GM12873 (cell line): ENCODE data around the gene AP3S2.

Source experiments
- CTCF ChIP-seq: IDR thresholded peaks from 2 replicates; pipeline ENCODE4 v1.5.1; 2012; ENCODE audit warnings: low read depth, mild to moderate bottlenecking, moderate library complexity, low read length, control low read depth; ENCODE audit not compliant: insufficient read depth; ENCODE audit errors: missing control alignments

The AP3S2 gene

GRCh38 chr15:89826671-89827655, 66.8 kb downstream of the AP3S2 start:
- no peak for TF ChIP-seq CTCF

DNA sequence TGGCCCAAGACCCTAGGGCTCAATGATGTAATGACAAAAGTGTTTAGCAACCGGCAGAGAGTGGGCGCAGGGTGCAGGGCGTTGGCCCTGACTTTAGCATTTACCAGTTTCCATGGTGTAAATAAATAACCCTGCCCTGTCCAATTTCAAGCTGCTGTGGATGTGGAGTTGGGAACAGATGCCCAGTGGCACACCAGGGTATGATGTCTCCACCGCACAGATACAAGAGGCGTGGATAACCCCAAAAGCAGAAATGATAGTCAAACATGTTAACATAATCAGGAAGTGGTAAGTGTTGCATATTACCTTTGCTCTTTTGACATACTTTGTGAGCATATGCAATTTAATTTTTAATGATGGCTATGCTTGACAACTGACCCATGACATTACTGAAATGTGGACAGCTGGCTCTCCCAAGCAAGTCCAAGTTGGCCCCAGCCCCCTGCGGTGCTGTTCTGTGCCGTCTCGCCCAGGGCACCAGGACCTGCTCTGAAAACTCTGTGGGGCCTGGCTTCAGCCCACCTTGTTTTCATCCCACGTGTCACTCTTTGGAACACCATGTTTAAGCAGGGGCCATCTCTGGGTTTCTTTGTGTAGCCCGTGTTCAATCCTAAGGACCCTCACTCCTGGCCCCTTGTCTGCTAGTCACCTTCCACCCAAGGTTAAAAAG, 68.4 kb downstream of the AP3S2 start:
- no peak for TF ChIP-seq CTCF

DNA sequence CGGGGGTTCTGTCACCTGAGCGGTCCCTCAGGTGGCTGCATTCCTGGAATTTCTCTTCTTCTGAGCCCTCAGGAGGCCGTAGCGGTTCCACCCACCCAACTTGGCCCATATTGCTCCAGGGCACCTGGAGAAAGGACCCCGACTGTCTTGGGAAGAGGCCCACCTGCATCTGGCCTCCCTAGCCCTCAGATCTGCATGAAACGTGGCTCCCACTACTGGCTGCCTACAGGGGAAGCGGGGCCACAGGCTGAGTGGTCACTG, 69.3 kb downstream of the AP3S2 start:
- no peak for TF ChIP-seq CTCF

DNA sequence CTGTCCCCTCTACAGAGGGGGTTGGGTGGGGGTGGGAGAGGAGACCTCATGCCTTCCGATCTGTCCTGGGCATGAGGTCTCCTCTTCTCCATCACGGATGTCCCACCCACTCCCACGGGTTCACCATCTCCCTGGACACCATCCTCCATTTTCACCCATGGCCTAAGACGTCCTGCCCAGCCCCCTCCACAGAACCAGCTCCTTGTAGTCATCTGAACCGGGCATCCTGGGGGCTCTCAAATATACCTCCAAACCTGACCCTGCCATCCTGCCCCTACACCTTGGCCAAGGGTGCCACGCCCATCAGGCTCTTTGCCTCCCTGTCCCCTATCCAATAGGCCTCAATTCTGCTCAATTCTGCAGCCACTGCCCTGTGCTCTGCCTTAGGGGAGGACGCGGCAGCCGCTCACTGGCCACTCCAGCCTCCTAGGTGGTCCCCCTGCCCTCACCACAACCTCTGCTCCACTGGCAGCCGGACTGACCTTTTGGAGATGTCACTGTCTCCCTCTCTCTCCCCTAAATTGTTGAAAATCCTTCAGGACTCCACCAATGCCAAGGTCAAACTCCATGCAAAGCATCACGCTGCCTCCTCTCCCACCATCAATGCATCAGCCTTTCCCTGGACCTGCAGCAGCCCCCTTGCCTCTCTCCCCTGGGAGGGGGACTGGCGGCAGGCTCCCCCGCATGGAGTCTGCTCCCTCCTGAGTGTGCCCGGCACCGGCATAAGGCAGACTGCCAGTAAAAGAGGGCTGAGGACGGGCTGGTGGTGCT, 69.8 kb downstream of the AP3S2 start:
- no peak for TF ChIP-seq CTCF

DNA sequence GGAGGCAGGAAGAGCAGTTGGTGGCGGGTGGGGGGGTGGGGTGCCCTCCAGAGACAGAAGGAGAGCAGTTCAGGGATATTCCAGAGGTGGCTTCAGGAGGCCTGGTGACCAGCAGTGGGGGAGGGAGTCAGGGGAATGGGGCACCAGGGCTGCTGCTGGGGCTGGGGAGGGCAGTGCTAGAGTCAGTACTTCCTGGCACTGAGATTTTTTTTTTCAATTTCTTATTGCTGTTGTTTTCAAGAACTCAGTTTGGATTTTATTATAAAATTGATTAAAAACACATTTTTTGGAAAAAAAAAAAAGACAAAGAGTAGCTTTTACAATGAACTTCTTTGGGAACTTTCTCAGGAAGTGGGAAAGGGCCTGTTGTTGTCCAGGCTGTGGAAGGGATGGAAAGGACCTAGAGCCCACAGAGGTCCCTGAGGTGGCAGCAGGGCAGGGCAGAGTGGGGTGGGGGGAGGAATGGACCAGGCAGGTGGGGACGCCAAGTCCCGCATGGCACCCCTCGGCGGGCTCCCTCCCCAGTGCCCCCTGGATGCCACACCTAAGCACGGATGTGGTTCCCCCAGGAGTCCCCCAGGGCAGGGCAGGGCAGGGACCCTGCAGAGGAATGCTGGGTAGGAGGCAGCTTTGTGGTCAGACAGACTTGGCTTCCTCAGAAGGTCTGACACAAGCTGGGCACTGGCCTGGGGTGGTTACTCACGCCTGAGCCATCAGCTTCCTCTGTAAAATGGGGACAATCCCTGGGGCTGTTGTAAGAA, 70.7 kb downstream of the AP3S2 start:
- no peak for TF ChIP-seq CTCF

DNA sequence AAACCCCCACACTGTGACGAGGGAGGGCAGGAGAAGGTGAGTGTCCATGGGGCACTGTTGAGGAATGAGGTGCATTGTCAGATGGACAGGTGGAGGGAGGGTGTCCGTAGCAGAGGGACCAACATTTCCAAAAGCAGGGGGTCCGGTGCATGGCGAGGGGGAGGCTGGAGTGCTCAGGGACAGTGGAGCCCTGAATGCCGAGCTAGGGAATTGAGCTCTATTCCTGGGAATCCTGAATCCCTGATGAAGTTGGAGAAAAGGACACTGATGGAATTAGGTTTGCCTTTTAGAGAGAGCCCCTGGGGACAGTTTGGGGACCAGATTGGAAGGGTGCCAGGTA, 71.2 kb downstream of the AP3S2 start:
- TF ChIP-seq CTCF, result no peak

GRCh38 chr15:89822026-89822425, 71.8 kb downstream of the AP3S2 start:
- no peak for TF ChIP-seq CTCF
